Fibroblast of villous mesenchyme (primary cell): Measurements from ENCODE around the gene DISC1. TPM values are rescaled to one million over a fixed set of nuclear protein-coding genes. Genes with fewer than 3 reads are reported as not detected.

Experiments used
- DNase-seq: peaks from one replicate; pipeline ENCODE4 v3.0.0-alpha.2; 2010; ENCODE audit warnings: low read depth
- H3K4me3 ChIP-seq: 2 replicates; pipeline ENCODE4 v1.5.1; 2011; ENCODE audit warnings: low read depth, mild to moderate bottlenecking, low read length
- total RNA-seq: library from RNA; depleted of rRNA; stranded (reverse); fragments of >200 nt; gene quantifications from 2 replicates; pipeline ENCODE4 v1.2.3, GENCODE V29; 2012
- TF ChIP-seq, protein P1 (sequence below): IDR thresholded peaks from 2 replicates; pipeline ENCODE4 v1.5.1; 2012; ENCODE audit warnings: low read depth, mild to moderate bottlenecking, low read length; ENCODE audit not compliant: insufficient read depth

The DISC1 gene
- total RNA-seq, 1 donor = 9.9 TPM

DNA sequence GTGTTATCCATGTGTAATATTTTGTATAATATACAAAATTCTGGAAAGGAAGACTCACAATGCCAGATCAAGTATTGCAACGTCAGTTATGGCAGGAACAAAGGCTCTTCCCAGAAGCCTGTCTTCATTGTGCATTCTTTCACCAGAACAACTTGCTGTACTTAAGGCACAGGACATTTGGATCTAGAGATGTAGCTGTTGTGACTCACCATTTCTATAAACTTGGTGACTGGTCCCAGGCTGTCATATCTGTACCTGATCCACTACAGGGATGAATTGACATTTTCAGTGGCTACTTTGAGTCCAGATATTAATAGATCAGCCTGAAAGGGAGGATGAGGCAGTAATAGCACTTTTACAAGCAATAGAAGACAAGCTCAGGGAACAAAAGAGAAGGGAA lies 299.8 kb downstream of the DISC1 start:
- DNase-seq = no peak
- no peak overlapping the region for H3K4me3 ChIP-seq
- TF ChIP-seq, protein P1, sequence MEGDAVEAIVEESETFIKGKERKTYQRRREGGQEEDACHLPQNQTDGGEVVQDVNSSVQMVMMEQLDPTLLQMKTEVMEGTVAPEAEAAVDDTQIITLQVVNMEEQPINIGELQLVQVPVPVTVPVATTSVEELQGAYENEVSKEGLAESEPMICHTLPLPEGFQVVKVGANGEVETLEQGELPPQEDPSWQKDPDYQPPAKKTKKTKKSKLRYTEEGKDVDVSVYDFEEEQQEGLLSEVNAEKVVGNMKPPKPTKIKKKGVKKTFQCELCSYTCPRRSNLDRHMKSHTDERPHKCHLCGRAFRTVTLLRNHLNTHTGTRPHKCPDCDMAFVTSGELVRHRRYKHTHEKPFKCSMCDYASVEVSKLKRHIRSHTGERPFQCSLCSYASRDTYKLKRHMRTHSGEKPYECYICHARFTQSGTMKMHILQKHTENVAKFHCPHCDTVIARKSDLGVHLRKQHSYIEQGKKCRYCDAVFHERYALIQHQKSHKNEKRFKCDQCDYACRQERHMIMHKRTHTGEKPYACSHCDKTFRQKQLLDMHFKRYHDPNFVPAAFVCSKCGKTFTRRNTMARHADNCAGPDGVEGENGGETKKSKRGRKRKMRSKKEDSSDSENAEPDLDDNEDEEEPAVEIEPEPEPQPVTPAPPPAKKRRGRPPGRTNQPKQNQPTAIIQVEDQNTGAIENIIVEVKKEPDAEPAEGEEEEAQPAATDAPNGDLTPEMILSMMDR = no peak

DNA sequence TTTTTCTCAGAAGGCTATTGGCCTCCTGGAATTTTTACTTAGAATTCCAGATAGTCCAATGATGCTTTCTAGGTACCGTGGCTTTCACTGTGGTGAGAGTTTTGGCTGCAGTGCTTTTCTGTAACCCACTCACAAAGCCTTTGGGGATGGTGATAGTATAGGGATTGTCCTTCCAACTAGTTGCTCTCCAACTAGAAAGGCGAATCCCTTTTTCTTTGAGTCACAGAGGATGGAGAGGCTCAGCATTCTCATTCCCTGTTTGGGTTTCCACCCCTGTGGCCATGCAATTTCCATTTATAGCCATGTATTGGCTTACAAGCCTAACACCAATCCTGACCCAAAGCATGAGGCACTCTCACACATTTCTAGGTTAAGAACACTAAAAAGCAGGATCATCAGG lies 300.3 kb downstream of the DISC1 start:
- H3K4me3 ChIP-seq = no peak overlapping the region
- TF ChIP-seq, protein P1 = no peak
- no peak for DNase-seq

DNA sequence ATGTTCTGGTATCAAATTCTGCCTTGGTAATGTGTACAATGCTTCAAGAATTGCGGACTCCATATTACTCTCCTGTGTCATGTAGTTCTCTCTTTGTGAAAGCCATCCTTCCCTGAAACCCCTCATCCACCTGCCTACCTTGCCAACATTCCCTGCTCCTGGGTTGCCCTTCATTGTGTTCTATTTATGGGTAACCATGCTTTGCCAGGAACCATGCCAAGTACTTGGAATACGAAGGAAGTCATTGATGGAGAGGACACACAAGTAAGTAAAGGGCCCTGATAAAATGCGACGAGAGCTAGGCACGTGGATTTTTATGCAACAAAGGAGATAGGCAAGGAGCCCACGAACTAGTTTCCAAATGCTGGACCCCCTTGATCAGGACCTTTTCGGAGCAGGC lies 300.8 kb downstream of the DISC1 start:
- H3K4me3 ChIP-seq = no peak overlapping the region
- TF ChIP-seq, protein P1 = no peak
- DNase-seq = no peak

DNA sequence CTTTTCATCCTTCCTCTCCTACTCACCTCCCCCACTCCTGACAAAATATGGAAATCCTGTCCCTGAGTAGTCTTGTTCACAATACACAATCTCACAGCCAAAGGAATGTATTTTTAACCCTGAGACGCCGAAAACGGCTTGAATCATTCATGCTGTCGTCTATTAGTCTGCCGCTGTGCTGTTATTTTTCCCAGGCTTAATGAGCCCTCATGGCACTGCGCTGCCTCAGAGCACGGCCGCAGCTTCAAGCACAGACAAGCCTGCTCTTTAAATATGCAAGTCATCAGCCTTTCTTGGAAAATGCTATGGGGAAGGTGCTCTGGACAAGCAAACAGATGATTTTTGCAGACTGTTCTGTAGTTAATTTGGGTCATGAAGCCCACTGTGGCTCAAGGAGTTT lies 302.7 kb downstream of the DISC1 start:
- TF ChIP-seq, protein P1 = no peak
- DNase-seq = peak; percentile 68
- no peak overlapping the region for H3K4me3 ChIP-seq

DNA sequence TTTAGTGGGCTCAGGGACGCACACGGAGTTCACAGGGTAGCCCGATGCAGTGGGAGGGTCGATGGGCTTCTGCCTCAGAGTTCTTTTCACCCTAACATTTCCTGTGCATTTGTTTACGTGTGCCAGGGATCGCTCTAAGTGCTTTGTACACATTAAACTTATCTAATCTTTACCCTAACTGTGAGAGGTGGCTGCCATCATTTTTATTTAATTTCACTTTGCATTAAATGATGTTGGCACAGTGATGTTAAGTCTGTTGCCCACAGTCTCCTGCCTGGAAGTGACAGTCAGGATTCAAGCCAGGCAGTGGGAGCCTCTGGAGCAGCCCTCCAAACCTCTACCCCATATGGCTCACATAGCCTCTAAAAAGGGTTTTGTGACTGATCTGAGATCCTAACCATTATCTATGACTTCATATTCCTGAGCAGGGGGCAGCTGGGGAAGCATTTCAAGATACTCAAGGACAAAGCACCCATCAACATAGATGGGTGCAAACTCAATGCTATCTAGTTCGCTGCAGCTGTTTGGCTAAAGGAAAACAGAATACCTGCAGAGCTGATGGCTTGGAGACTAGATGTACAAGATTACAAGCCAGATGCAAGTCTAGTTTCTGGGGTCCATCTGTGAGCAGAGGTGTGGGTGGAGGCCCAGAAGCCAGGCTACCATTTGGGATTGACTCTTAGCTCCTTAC lies 303.8 kb downstream of the DISC1 start:
- H3K4me3 ChIP-seq = no peak overlapping the region
- no peak for DNase-seq
- TF ChIP-seq, protein P1 = no peak

DNA sequence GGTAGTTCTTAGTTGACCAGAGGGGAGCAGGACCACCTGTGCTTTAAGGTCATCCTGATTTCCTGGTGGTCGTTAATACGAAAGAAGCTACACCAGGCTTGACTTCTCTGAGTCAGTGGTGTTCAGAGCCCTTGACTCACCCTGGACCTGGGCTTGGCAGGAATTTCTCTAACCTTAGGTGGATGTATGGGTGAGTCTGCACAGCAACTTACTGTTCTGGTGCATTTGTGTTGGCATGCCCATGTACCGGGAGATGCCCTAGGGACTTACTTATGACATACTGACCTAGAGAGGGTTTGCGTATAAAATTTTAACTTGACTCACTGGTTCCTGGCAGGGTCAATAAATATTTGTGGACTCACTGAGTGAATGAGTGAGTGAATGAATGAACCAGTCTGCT lies 304.6 kb downstream of the DISC1 start:
- TF ChIP-seq, protein P1 = no peak
- H3K4me3 ChIP-seq = no peak overlapping the region
- DNase-seq = no peak
